ENCODE results near the gene DNAJB7. TPM values are rescaled to one million over a fixed set of nuclear protein-coding genes. Genes with fewer than 3 reads are reported as not detected.

The DNAJB7 gene
- not detected in 2 replicates for total RNA-seq

DNA sequence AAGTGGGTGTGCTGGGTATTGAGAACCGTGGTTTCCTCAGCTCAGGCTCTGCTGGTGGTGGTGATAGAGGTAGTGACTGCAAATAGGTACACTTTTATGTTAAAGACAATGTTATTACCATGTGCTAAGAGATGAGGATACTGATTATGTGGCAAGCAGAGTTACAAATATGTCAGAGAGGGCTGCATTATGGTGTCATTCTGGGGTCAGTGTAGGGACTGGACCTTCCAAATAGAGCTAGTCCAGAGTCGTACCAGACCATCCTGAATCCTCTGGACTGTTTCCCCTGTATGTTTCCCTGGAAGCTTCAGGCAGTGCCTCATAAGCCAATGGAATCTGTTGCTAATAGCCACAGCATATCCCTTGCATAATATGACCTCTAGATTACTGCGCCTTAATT lies at the start of gene DNAJB7:
Gene DNAJB7 (minus strand): TSS at position 101 of the 400 bp plus-strand sequence. CDS start 119 bp downstream, outside the sequence.

DNA sequence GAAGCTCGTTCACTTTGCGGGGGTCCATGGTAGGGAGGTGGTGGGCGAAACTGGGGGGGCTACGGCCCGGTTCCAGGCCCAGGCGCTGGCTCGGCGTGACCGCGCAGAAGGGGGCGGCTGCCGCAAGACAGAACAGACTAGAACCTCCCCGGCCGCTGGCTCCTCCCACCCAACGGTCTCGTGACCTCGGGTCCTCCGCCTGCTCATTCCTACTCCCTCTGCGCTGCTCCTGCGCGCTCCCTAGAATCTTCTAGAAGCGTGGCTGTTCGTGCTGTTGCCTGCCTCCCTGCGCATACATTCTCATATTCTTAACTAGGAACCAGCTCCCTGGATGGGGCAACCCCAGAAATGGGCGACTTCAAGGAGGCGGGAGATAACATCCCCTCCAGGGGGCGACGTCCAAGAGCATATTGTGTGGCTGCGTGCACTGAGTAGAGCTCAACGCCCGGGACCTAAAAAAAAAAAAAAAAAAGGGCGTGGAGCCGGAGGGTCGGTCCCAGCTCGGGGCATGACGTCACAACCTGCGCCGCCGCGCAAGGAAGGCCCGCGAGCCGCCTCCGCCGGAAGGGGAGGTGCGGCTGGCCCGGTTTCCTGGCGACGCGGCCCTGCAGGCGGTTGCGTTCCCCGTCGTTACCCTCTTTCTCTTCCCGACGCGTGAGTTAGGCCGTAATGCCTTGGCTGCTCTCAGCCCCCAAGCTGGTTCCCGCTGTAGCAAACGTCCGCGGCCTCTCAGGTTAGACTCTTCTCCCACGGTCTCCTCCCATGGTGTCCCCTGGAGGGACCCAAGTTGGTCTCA lies 5.2 kb downstream of the DNAJB7 start, which contains the start of the genes ST13 and XPNPEP3:
Gene ST13 (minus strand): TSS at position 127 of the 796 bp plus-strand sequence. CDS start 99 bp downstream, at position 28.
Gene XPNPEP3 (plus strand): TSS at position 636 of the 796 bp plus-strand sequence. CDS start 34 bp downstream, at position 670.

DNA sequence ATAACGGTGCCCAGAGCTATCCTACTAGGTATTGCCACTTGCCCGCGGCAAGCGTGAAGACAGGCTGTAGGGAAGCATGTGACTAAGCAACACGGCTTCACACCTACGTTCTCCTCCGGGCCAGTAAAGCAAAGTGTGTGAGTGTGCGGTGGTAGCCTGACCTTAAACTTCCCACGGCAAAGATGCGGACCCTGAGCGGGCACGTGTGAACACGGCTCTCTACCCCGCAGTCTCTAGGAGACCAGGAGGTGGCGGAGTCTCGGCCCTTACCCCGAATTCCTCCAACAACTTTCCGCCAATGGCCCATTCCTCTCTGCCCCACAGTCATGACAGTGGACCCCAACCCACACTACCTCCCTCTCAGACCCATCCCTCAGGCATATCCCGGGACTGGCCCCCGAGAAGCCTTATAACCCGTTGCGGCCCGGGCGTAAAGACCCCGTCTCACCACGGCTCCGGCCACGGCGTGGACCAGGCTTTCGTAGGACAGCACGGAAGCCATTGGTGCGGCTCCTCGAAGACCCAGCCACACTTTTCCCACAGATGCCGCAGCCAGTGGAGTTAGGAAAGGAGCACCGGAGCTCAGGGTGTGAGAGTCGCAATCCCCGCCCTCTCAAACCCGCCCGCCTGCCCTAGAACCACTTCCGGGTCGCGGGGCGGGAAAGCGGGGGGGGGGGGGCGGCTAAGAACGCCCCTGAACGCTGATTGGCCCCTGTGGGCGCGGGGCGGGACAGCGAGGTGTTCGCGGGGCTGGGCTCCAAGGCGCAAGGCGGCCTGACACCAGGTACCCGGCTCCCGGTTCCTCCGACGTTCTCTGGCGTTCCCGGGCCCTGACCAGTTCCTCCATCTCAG lies 42.9 kb downstream of the DNAJB7 start, which contains the start of gene SLC25A17:
Gene SLC25A17 (minus strand): TSS at position 600 of the 852 bp plus-strand sequence. CDS start 98 bp downstream, at position 502.

Other genes starting within 250 kb of the DNAJB7 start
- 65.2 and 68.4 TPM in 2 replicates for gene MRTFA, start 225.4 kb downstream of the DNAJB7 start, total RNA-seq
- 0.13 TPM in 1 of 2 replicates, not detected in the other for gene MCHR1, start 182.6 kb downstream of the DNAJB7 start, total RNA-seq
- 14.2 and 18.5 TPM in 2 replicates for gene SLC25A17, start 42.8 kb downstream of the DNAJB7 start, total RNA-seq
- 117 and 140 TPM in 2 replicates for gene ST13, start 5.5 kb downstream of the DNAJB7 start, total RNA-seq
- gene XPNPEP3, start 5.0 kb downstream of the DNAJB7 start, total RNA-seq, result 7.4 and 19.3 TPM in 2 replicates
- gene RBX1, start 89.3 kb upstream of the DNAJB7 start, total RNA-seq, result 78.2 and 78.4 TPM in 2 replicates
- gene EP300, start 230.5 kb upstream of the DNAJB7 start, total RNA-seq, result 24.3 and 57.1 TPM in 2 replicates